Stimulated activated naive CD8-positive, alpha-beta T cell treated with anti-CD3 and anti-CD28 coated beads, Interleukin-15, Interleukin-2, amounts not matched to agents 100 U/mL and 50 U/mL, for 24 hours (primary cell): ENCODE measurements around the gene KIF3C.
A peak's percentile ranks its signal among the peaks of the same experiment; 100 is the strongest.

ENCODE experiments used
- ATAC-seq: fragments of 150-1000 bp; cut with Tn5 transposase; one replicate; pipeline ENCODE4 v1.10.0; 2021
- DNase-seq: peaks from one replicate; pipeline ENCODE4 v3.0.0; 2021

KIF3C gene

GRCh38 chr2:25877431-25878360, 104.6 kb downstream of the KIF3C start:
- peak; percentile 61 for DNase-seq
- peak; percentile 40 for ATAC-seq
